Endometrial microvascular endothelial cells (primary cell): ENCODE data around the gene PCSK1N. TPM values are rescaled to one million over a fixed set of nuclear protein-coding genes. Genes with fewer than 3 reads are reported as not detected.

Experiments used
- total RNA-seq: library from RNA; depleted of rRNA; stranded (reverse); fragments of >200 nt; gene quantifications from one replicate; pipeline ENCODE4 v1.2.3, GENCODE V29; 2015; ENCODE audit errors: inconsistent ontology term

PCSK1N gene
- total RNA-seq, 1 donor from 2014 or later = not detected

Other genes starting within 250 kb of the PCSK1N start
- gene WDR13, start 238.1 kb downstream of the PCSK1N start, total RNA-seq = 120 TPM
- gene WAS, start 151.8 kb downstream of the PCSK1N start, total RNA-seq = not detected
- 25.3 TPM for gene SUV39H1, start 138.9 kb downstream of the PCSK1N start, total RNA-seq
- not detected for gene GLOD5, start 73.9 kb downstream of the PCSK1N start, total RNA-seq
- not detected for gene GATA1, start 49.0 kb downstream of the PCSK1N start, total RNA-seq
- 59.2 TPM for gene HDAC6, start 33.5 kb downstream of the PCSK1N start, total RNA-seq
- not detected for gene ERAS, start 9.1 kb downstream of the PCSK1N start, total RNA-seq
- gene TIMM17B, start 62.2 kb upstream of the PCSK1N start, total RNA-seq = 58.7 TPM
- gene PQBP1, start 62.3 kb upstream of the PCSK1N start, total RNA-seq = 68.3 TPM
- gene SLC35A2, start 76.0 kb upstream of the PCSK1N start, total RNA-seq = 27.4 TPM
- gene PIM2, start 83.4 kb upstream of the PCSK1N start, total RNA-seq = 5.3 TPM
- gene OTUD5, start 122.0 kb upstream of the PCSK1N start, total RNA-seq = 27.3 TPM
- gene KCND1, start 136.2 kb upstream of the PCSK1N start, total RNA-seq = 1.4 TPM
- gene GRIPAP1, start 166.7 kb upstream of the PCSK1N start, total RNA-seq = 21.2 TPM
- gene TFE3, start 207.7 kb upstream of the PCSK1N start, total RNA-seq = 82.3 TPM
- gene CCDC120, start 223.4 kb upstream of the PCSK1N start, total RNA-seq = 1.0 TPM
- 11.2 TPM for gene PRAF2, start 238.4 kb upstream of the PCSK1N start, total RNA-seq
- gene WDR45, start 244.3 kb upstream of the PCSK1N start, total RNA-seq = 33.7 TPM